SK-N-SH (cell line): ENCODE measurements around the gene NXPE3.

Experiments
- CTCF ChIP-seq: fragments of 200-600 bp; sonication (generic); IDR thresholded peaks from 2 replicates; pipeline ENCODE4 v1.6.1; 2017; ENCODE audit warnings: antibody characterized with exemption, mild to moderate bottlenecking, moderate library complexity
- ELF1 ChIP-seq: IDR thresholded peaks from 2 replicates; pipeline ENCODE4 v1.4.0; 2012
- FOXM1 ChIP-seq: IDR thresholded peaks from 2 replicates; pipeline ENCODE4 v1.4.0; 2012; ENCODE audit warnings: low read depth, mild to moderate bottlenecking
- IRF3 ChIP-seq: fragments of 150-350 bp; IDR thresholded peaks from 2 replicates; pipeline ENCODE4 v1.6.1; 2016; ENCODE audit warnings: mild to moderate bottlenecking, low read depth, low read length
- MAX ChIP-seq: IDR thresholded peaks from 2 replicates; pipeline ENCODE4 v1.4.0; 2012; ENCODE audit warnings: low read depth
- MXI1 ChIP-seq: IDR thresholded peaks from 2 replicates; pipeline ENCODE4 v1.6.1; 2012; ENCODE audit warnings: mild to moderate bottlenecking, low read depth, low read length, improper control_type of control experiment
- PBX3 ChIP-seq: IDR thresholded peaks from 2 replicates; pipeline ENCODE4; 2012
- POLR2AphosphoS5 ChIP-seq: IDR thresholded peaks from 2 replicates; pipeline ENCODE4 v1.6.1; 2012; ENCODE audit warnings: low read depth, low read length
- RAD21 ChIP-seq: IDR thresholded peaks from 2 replicates; pipeline ENCODE4 v1.6.1; 2012; ENCODE audit warnings: mild to moderate bottlenecking, low read length
- RCOR1 ChIP-seq: fragments of 150-350 bp; IDR thresholded peaks from 2 replicates; pipeline ENCODE4 v1.6.1; 2017; ENCODE audit warnings: antibody characterized with exemption, low read length
- SMC3 ChIP-seq: IDR thresholded peaks from 2 replicates; pipeline ENCODE4 v1.6.1; 2012; ENCODE audit warnings: low read depth, low read length, improper control_type of control experiment
- TAF1 ChIP-seq: IDR thresholded peaks from 2 replicates; pipeline ENCODE4 v1.6.1; 2012; ENCODE audit warnings: low read depth, mild to moderate bottlenecking, low read length, moderate library complexity, borderline replicate concordance
- USF1 ChIP-seq: IDR thresholded peaks from 2 replicates; pipeline ENCODE4 v1.4.0; 2012; ENCODE audit warnings: low read depth, borderline replicate concordance
- ZBTB33 ChIP-seq: IDR thresholded peaks from 2 replicates; pipeline ENCODE4 v1.4.0; 2012; ENCODE audit warnings: low read depth, borderline replicate concordance

GRCh38 chr3:101840066-101840465 is 61.1 kb downstream of the NXPE3 start:
- TF ChIP-seq USF1 (no peak), SMC3 (no peak), CTCF (no peak), MAX (no peak), ELF1 (no peak), RAD21 (no peak), FOXM1 (no peak), ZBTB33 (no peak), RCOR1 (no peak), MXI1 (no peak), TAF1 (no peak), POLR2AphosphoS5 (no peak), PBX3 (no peak), IRF3 (no peak)
